Measurements from ENCODE around the gene TRAF6.

TRAF6 gene

GRCh38 chr11:36441610-36442208 is 68.4 kb downstream of the TRAF6 start:
- no peak overlapping the region for H3K27ac ChIP-seq
- no peaks in the 10 kb centered on the region for H3K27me3 ChIP-seq
- no peak for DNase-seq
- H3K36me3 ChIP-seq = no peaks in the 10 kb centered on the region
- intact Hi-C loops (cut with DNase I; ENCODE audit: low total_unique reads) = no loop called here
- H3K9me3 ChIP-seq = no peaks in the 10 kb centered on the region
- no peaks in the 10 kb centered on the region for H3K4me1 ChIP-seq
- no peak overlapping the region for H3K4me3 ChIP-seq
- TF ChIP-seq CTCF (IDR thresholded peaks at IDR 0.05) = no peak

DNA sequence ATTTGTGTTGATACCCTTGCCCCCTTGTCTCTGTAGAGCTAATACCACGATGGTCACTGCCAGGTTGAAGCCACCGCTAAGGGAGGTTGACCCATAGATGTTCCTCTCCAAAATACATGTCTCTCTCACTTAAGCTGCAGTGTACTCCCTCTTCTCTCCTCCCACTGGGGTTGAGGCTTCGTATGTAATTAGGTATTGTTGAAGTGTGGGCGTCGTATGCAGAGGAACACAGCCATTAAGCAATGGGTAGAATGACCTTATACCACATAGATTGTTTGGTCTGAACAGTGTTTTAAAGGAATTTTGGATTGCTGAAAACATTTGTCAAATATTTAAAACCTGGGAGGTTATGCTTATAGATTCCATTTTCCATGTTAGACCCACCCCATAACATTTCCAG is 71.9 kb downstream of the TRAF6 start:
- Histone ChIP-seq H3K9me3 (no peaks in the 10 kb centered on the region), H3K27ac (no peak overlapping the region), H3K4me3 (no peak overlapping the region), H3K27me3 (no peaks in the 10 kb centered on the region), H3K36me3 (no peaks in the 10 kb centered on the region), H3K4me1 (no peaks in the 10 kb centered on the region)
- no peak for DNase-seq
- TF ChIP-seq CTCF (IDR thresholded peaks at IDR 0.05) = no peak
- intact Hi-C loops (cut with DNase I; ENCODE audit: low total_unique reads) = no loop called here

GRCh38 chr11:36437413-36437812 is 72.7 kb downstream of the TRAF6 start:
- DNase-seq = no peak
- no peak for TF ChIP-seq CTCF (IDR thresholded peaks at IDR 0.05)
- H3K27ac ChIP-seq = no peak overlapping the region
- no peaks in the 10 kb centered on the region for H3K9me3 ChIP-seq
- H3K4me1 ChIP-seq = no peaks in the 10 kb centered on the region
- intact Hi-C loops (cut with DNase I; ENCODE audit: low total_unique reads) = no loop called here
- no peak overlapping the region for H3K4me3 ChIP-seq
- H3K36me3 ChIP-seq = no peaks in the 10 kb centered on the region
- no peaks in the 10 kb centered on the region for H3K27me3 ChIP-seq
